ENCODE data around the gene DZIP1L. TPM values are rescaled to one million over a fixed set of nuclear protein-coding genes. Genes with fewer than 3 reads are reported as not detected.
"Not testable (repeated sequence)": the region's sequence is repeated elsewhere in the genome, so short reads cannot be mapped to it uniquely, and the experiment has no call there.

The DZIP1L gene
- total and polyA plus RNA-seq, 7 donors = 1.2 to 33.0 (median 16.8) TPM; not detected in 1

- H3K36me3 ChIP-seq = peaks cover 0 to 39% (median 16%) of the 10 kb centered on the region in 4 donors
- H3K9me3 ChIP-seq = no peaks in the 10 kb centered on the region
Observed at GRCh38 chr3:138103466-138103865, 11.9 kb downstream of the DZIP1L start.

DNA sequence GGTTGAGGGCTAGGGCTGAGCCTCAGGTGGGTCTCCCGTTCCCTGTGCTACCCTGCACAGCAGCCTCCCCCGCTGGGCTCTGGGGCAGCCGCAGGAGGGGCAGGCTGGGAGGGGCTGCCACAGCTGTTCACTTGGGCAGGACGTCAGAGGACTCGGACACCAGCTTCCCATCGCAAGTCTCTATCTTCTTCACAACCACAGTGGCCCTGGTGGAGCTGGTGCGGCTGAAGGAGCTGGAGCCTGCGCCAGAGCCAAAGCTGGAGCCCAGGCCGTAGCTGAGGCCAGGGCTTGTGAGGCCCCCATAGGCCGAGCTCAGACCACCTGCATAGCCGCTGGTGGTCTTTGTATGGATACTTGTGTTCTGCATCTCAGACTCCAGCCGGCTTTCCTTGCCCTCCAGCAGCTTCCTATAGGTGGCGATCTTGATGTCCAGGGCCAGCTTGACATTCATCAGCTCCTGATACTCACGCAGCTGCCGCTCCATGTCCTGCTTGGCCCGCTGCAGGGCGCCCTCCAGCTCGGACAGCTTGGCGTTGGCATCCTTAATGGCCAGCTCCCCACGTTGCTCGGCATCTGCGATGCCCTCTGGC is 14.0 kb downstream of the DZIP1L start:
- H3K4me1 ChIP-seq; H3K4me3 ChIP-seq; H3K27me3 ChIP-seq; H3K9me3 ChIP-seq; H3K27ac ChIP-seq; intact Hi-C loops (cut with DNase I); DNase-seq: not testable (repeated sequence)
- peaks cover 0 to 39% (median 16%) of the 10 kb centered on the region in 4 donors for H3K36me3 ChIP-seq
- WGBS, 2 donors = 81 to 87% methylated on average over 22 of the region's 22 CpGs

More at GRCh38 chr3:138103466-138103865, 11.9 kb downstream of the DZIP1L start:
- Histone ChIP-seq H3K27me3 (no peaks in the 10 kb centered on the region), H3K4me3 (no peak overlapping the region), H3K27ac (no peak overlapping the region), H3K4me1 (no peaks in the 10 kb centered on the region)
- no peak for TF ChIP-seq EP300 (IDR thresholded peaks at IDR 0.05)
- no peak for TF ChIP-seq POLR2AphosphoS5 (IDR thresholded peaks at IDR 0.05)
- TF ChIP-seq, protein P1, sequence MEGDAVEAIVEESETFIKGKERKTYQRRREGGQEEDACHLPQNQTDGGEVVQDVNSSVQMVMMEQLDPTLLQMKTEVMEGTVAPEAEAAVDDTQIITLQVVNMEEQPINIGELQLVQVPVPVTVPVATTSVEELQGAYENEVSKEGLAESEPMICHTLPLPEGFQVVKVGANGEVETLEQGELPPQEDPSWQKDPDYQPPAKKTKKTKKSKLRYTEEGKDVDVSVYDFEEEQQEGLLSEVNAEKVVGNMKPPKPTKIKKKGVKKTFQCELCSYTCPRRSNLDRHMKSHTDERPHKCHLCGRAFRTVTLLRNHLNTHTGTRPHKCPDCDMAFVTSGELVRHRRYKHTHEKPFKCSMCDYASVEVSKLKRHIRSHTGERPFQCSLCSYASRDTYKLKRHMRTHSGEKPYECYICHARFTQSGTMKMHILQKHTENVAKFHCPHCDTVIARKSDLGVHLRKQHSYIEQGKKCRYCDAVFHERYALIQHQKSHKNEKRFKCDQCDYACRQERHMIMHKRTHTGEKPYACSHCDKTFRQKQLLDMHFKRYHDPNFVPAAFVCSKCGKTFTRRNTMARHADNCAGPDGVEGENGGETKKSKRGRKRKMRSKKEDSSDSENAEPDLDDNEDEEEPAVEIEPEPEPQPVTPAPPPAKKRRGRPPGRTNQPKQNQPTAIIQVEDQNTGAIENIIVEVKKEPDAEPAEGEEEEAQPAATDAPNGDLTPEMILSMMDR (IDR thresholded peaks at IDR 0.05) = no peak
- TF ChIP-seq POLR2A (IDR thresholded peaks at IDR 0.05) = no peak
- DNase-seq = no peak
- intact Hi-C loops (cut with DNase I) = no loop called here
- 94 to 95% methylated on average over 19 of the region's 19 CpGs for WGBS, 2 donors

DNA sequence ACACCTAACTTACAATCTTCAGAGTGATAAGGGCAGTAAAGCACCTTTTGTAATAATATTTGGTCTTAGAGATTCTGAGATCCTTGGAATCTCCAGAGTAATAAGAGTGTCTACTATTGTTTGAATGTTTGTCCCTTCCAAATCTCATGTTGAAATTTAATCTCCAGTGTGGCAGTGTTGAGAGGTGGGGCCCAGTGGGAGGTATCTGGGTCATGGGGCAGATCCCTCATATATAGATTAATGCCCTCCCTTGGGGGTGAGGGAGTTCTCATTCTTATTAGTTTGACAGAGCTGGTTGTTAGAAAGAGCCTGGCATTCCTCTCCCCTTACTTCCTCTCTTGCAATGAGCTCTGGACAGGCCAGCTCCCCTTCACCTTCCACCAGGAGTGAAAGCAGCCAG is 16.0 kb downstream of the DZIP1L start:
- no peaks in the 10 kb centered on the region for H3K4me1 ChIP-seq
- no peak overlapping the region for H3K27ac ChIP-seq
- TF ChIP-seq POLR2A (IDR thresholded peaks at IDR 0.05) (no peak), POLR2AphosphoS5 (IDR thresholded peaks at IDR 0.05) (no peak), EP300 (IDR thresholded peaks at IDR 0.05) (no peak)
- TF ChIP-seq, protein P1 (IDR thresholded peaks at IDR 0.05) = no peak
- H3K9me3 ChIP-seq = no peaks in the 10 kb centered on the region
- H3K4me3 ChIP-seq = no peak overlapping the region
- H3K27me3 ChIP-seq = no peaks in the 10 kb centered on the region
- H3K36me3 ChIP-seq = peaks cover 2 to 46% (median 19%) of the 10 kb centered on the region in 4 donors
- intact Hi-C loops (cut with DNase I) = no loop called here
- DNase-seq = no peak

- no peak for DNase-seq
- H3K36me3 ChIP-seq = peaks cover 7 to 45% (median 16%) of the 10 kb centered on the region in 4 donors
- H3K9me3 ChIP-seq = no peaks in the 10 kb centered on the region
- no peak overlapping the region for H3K4me3 ChIP-seq
- intact Hi-C loops (cut with DNase I) = no loop called here
- H3K4me1 ChIP-seq = no peaks in the 10 kb centered on the region
- 69 to 84% methylated on average over 12 of the region's 12 CpGs for WGBS, 2 donors
- no peak overlapping the region for H3K27ac ChIP-seq
- no peaks in the 10 kb centered on the region for H3K27me3 ChIP-seq
- TF ChIP-seq EP300 (IDR thresholded peaks at IDR 0.05) (no peak), POLR2AphosphoS5 (IDR thresholded peaks at IDR 0.05) (no peak), POLR2A (IDR thresholded peaks at IDR 0.05) (no peak)
- TF ChIP-seq, protein P1 (IDR thresholded peaks at IDR 0.05) = no peak
Observed at GRCh38 chr3:138097192-138098172, 17.9 kb downstream of the DZIP1L start.

GRCh38 chr3:138093721-138094120 is 21.7 kb downstream of the DZIP1L start:
- intact Hi-C loops (cut with DNase I) = no loop called here
- H3K27ac ChIP-seq = no peak overlapping the region
- H3K36me3 ChIP-seq = peaks cover 7 to 31% (median 13%) of the 10 kb centered on the region in 4 donors
- no peaks in the 10 kb centered on the region for H3K27me3 ChIP-seq
- H3K4me1 ChIP-seq = no peaks in the 10 kb centered on the region
- DNase-seq = no peak
- H3K4me3 ChIP-seq = no peak overlapping the region
- H3K9me3 ChIP-seq = no peaks in the 10 kb centered on the region
- 46 to 48% methylated on average over 2 of the region's 2 CpGs for WGBS, 2 donors
- no peak for TF ChIP-seq POLR2A (IDR thresholded peaks at IDR 0.05)
- no peak for TF ChIP-seq POLR2AphosphoS5 (IDR thresholded peaks at IDR 0.05)
- TF ChIP-seq, protein P1 (IDR thresholded peaks at IDR 0.05) = no peak
- no peak for TF ChIP-seq EP300 (IDR thresholded peaks at IDR 0.05)
